GM23338 (cell line): ENCODE measurements around the gene CIT.
"Not testable (repeated sequence)": the region's sequence is repeated elsewhere in the genome, so short reads cannot be mapped to it uniquely, and the experiment has no call there.

ENCODE experiments used
- CREB1 ChIP-seq: fragments of 250-450 bp; sonication (Bioruptor Pico); IDR thresholded peaks from 2 replicates; pipeline ENCODE4 v1.5.0; 2020; ENCODE audit warnings: low read depth, mild to moderate bottlenecking, moderate library complexity
- EZH2 ChIP-seq: fragments of 200-600 bp; sonication (generic); IDR thresholded peaks from one replicate; pipeline ENCODE4 v1.8.0; 2017; ENCODE audit warnings: antibody characterized with exemption, mild to moderate bottlenecking, low read depth; ENCODE audit not compliant: unreplicated experiment
- EZH2phosphoT487 ChIP-seq: fragments of 200-600 bp; sonication (generic); IDR thresholded peaks from one replicate; pipeline ENCODE4 v1.8.1; 2018; ENCODE audit warnings: antibody characterized with exemption; ENCODE audit not compliant: unreplicated experiment
- NANOG ChIP-seq: IDR thresholded peaks from 2 replicates; pipeline ENCODE4 v1.6.1; 2016; ENCODE audit warnings: antibody characterized with exemption, borderline replicate concordance
- TF ChIP-seq, protein P1 (sequence below): IDR thresholded peaks from one replicate; pipeline ENCODE4 v1.6.1; 2018; ENCODE audit warnings: antibody characterized with exemption; ENCODE audit not compliant: unreplicated experiment
- TF ChIP-seq, protein P2 (sequence below), 2 experiments: fragments of 200-600 bp in 1 of 2; sonication (generic) in 1 of 2; conservative IDR thresholded peaks; 2 replicates each; pipeline versions ENCODE4 v1.5.1 to v1.6.1; 2016 to 2017; ENCODE audit warnings: antibody characterized with exemption in 2 of 2, low read depth in 2 of 2, mild to moderate bottlenecking in 2 of 2, moderate library complexity in 1 of 2

DNA sequence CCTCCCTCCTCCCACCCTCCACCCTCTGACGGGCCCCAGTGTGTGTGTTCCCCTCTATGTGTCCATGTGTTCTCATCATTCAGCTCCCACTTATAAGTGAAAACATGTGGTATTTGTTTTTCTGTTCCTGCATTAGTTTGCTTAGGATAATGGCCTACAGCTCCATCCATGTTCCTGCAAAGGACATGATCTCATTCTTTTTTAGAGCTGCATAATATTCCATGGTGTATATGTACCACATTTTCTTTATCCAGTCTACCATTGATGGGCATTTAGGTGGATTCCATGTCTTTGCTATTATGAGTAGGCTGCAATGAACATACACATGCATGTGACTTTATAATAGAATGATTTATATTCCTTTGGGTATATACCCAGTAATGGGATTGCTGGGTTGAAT is 170.7 kb downstream of the CIT start:
- TF ChIP-seq, protein P1, sequence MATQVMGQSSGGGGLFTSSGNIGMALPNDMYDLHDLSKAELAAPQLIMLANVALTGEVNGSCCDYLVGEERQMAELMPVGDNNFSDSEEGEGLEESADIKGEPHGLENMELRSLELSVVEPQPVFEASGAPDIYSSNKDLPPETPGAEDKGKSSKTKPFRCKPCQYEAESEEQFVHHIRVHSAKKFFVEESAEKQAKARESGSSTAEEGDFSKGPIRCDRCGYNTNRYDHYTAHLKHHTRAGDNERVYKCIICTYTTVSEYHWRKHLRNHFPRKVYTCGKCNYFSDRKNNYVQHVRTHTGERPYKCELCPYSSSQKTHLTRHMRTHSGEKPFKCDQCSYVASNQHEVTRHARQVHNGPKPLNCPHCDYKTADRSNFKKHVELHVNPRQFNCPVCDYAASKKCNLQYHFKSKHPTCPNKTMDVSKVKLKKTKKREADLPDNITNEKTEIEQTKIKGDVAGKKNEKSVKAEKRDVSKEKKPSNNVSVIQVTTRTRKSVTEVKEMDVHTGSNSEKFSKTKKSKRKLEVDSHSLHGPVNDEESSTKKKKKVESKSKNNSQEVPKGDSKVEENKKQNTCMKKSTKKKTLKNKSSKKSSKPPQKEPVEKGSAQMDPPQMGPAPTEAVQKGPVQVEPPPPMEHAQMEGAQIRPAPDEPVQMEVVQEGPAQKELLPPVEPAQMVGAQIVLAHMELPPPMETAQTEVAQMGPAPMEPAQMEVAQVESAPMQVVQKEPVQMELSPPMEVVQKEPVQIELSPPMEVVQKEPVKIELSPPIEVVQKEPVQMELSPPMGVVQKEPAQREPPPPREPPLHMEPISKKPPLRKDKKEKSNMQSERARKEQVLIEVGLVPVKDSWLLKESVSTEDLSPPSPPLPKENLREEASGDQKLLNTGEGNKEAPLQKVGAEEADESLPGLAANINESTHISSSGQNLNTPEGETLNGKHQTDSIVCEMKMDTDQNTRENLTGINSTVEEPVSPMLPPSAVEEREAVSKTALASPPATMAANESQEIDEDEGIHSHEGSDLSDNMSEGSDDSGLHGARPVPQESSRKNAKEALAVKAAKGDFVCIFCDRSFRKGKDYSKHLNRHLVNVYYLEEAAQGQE: not testable (repeated sequence)
- TF ChIP-seq NANOG; EZH2phosphoT487; EZH2; CREB1 (CRISPR knock-in tag): not testable (repeated sequence)
- TF ChIP-seq, protein P2, sequence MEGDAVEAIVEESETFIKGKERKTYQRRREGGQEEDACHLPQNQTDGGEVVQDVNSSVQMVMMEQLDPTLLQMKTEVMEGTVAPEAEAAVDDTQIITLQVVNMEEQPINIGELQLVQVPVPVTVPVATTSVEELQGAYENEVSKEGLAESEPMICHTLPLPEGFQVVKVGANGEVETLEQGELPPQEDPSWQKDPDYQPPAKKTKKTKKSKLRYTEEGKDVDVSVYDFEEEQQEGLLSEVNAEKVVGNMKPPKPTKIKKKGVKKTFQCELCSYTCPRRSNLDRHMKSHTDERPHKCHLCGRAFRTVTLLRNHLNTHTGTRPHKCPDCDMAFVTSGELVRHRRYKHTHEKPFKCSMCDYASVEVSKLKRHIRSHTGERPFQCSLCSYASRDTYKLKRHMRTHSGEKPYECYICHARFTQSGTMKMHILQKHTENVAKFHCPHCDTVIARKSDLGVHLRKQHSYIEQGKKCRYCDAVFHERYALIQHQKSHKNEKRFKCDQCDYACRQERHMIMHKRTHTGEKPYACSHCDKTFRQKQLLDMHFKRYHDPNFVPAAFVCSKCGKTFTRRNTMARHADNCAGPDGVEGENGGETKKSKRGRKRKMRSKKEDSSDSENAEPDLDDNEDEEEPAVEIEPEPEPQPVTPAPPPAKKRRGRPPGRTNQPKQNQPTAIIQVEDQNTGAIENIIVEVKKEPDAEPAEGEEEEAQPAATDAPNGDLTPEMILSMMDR (conservative IDR thresholded peaks at IDR 0.05; ENCODE audit: low read depth in 2 of 2): not testable (repeated sequence)
